Endothelial cell of umbilical vein (primary cell): ENCODE data around the gene D2HGDH. TPM values are rescaled to one million over a fixed set of nuclear protein-coding genes. Genes with fewer than 3 reads are reported as not detected.

Source experiments
- BruUV-seq: library from RNA; stranded (reverse); fragments of 400-500 nt; replicated peaks from 2 replicates; lab custom pipeline; 2021; lab: Mats Ljungman, UMichigan
- CTCF ChIA-PET: fragments of 300-600, 350-600 bp; sonication (Branson Sonifier 250); formaldehyde crosslinking; loops from one replicate; lab custom pipeline; 2021; ENCODE audit warnings: antibody characterized with exemption, inconsistent platforms; lab: Charles Lee
- POLR2A ChIA-PET: fragments of 300-600, 350-600 bp; sonication (Branson Sonifier 250); formaldehyde crosslinking; loops from one replicate; lab custom pipeline; 2021; ENCODE audit warnings: antibody characterized with exemption, inconsistent platforms; lab: Charles Lee
- DNase-seq: peaks from one replicate; pipeline ENCODE4 v3.0.0-alpha.2; 2011; ENCODE audit warnings: low read depth, low spot score
- FAIRE-seq: peaks from 2 replicates; lab custom pipeline; 2011; peaks lifted over from hg19 to GRCh38; lab: Jason Lieb, UNC
- H2AFZ ChIP-seq: 2 replicates; pipeline ENCODE4 v1.6.0; 2012; ENCODE audit warnings: low read depth, low read length, control low read depth, inconsistent platforms
- H3K27ac ChIP-seq: 2 replicates; pipeline ENCODE4 v1.5.1; 2011; ENCODE audit warnings: low read depth, mild to moderate bottlenecking, control low read depth, low read length, moderate library complexity; ENCODE audit not compliant: insufficient read depth
- H3K27me3 ChIP-seq, 2 experiments: 2 replicates each; pipeline versions ENCODE4 v1.6.0 to v1.6.1; 2011; ENCODE audit warnings: low read length in 2 of 2, mixed read lengths in 1 of 2; ENCODE audit not compliant: control insufficient read depth in 2 of 2, insufficient read depth in 2 of 2
- H3K36me3 ChIP-seq, 2 experiments: 2 replicates in 1 of 2; 3 replicates in 1 of 2; pipeline ENCODE4 v1.5.1; 2011; ENCODE audit warnings: low read length in 2 of 2, mild to moderate bottlenecking in 1 of 2, moderate library complexity in 1 of 2; ENCODE audit not compliant: control insufficient read depth in 2 of 2, insufficient read depth in 2 of 2; ENCODE audit errors: extremely low read depth in 1 of 2
- H3K4me1 ChIP-seq: 3 replicates; pipeline ENCODE4 v1.5.1; 2011; ENCODE audit warnings: mild to moderate bottlenecking, low read length; ENCODE audit not compliant: control insufficient read depth, insufficient read depth; ENCODE audit errors: extremely low read depth
- H3K4me2 ChIP-seq: 2 replicates; pipeline ENCODE4 v1.6.1; 2011; ENCODE audit warnings: low read length, control low read depth, mixed read lengths; ENCODE audit not compliant: insufficient read depth
- H3K4me3 ChIP-seq, 3 experiments: fragments of 200-600 bp in 1 of 3; sonication (generic), shearing (Covaris generic) in 1 of 3; replicated peaks in 1 of 3; 2 replicates each; pipeline ENCODE4 v1.5.1; 2011 to 2016; ENCODE audit warnings: control low read depth in 3 of 3, low read length in 3 of 3, mild to moderate bottlenecking in 2 of 3, inconsistent platforms in 1 of 3, low read depth in 1 of 3, moderate library complexity in 1 of 3; ENCODE audit not compliant: insufficient read depth in 1 of 3
- H3K79me2 ChIP-seq: 2 replicates; pipeline ENCODE4 v1.6.0; 2012; ENCODE audit warnings: low read length, inconsistent platforms; ENCODE audit not compliant: control insufficient read depth, insufficient read depth
- H3K9ac ChIP-seq: replicated peaks from 2 replicates; pipeline ENCODE3; 2011; ENCODE audit warnings: low read length, control low read depth; ENCODE audit not compliant: insufficient read depth; ENCODE audit errors: extremely low read depth
- H3K9me1 ChIP-seq: replicated peaks from 3 replicates; pipeline ENCODE4 v1.6.0; 2011; ENCODE audit warnings: mild to moderate bottlenecking, low read length; ENCODE audit not compliant: control insufficient read depth, insufficient read depth; ENCODE audit errors: extremely low read depth
- H3K9me3 ChIP-seq: replicated peaks from 2 replicates; pipeline ENCODE4 v1.5.1; 2012; ENCODE audit warnings: low read length, inconsistent platforms; ENCODE audit not compliant: control insufficient read depth, insufficient read depth
- H4K20me1 ChIP-seq: replicated peaks from 2 replicates; pipeline ENCODE3; 2011; ENCODE audit warnings: mild to moderate bottlenecking, low read length; ENCODE audit not compliant: control insufficient read depth, insufficient read depth; ENCODE audit errors: extremely low read depth
- EZH2 ChIP-seq: IDR thresholded peaks from 2 replicates; pipeline ENCODE4 v1.6.1; 2012; ENCODE audit warnings: borderline replicate concordance, low read depth, mild to moderate bottlenecking, moderate library complexity, low read length, inconsistent platforms; ENCODE audit not compliant: severe bottlenecking
- FOS ChIP-seq: IDR thresholded peaks from 2 replicates; pipeline ENCODE4 v1.6.1; 2011; ENCODE audit warnings: mild to moderate bottlenecking, low read length, moderate library complexity, borderline replicate concordance; ENCODE audit not compliant: insufficient read depth
- GATA2 ChIP-seq: IDR thresholded peaks from 2 replicates; pipeline ENCODE4 v1.7.0; 2011; ENCODE audit warnings: low read depth, mild to moderate bottlenecking, moderate library complexity, mixed read lengths, low read length; ENCODE audit not compliant: insufficient read length, insufficient read depth
- JUN ChIP-seq: IDR thresholded peaks from 2 replicates; pipeline ENCODE4 v1.6.1; 2011; ENCODE audit warnings: borderline replicate concordance, low read depth; ENCODE audit not compliant: insufficient read length, insufficient read depth
- MYC ChIP-seq: IDR thresholded peaks from one replicate; pipeline ENCODE4 v1.6.1; 2011; ENCODE audit warnings: mild to moderate bottlenecking, low read depth, low read length
- POLR2A ChIP-seq: IDR thresholded peaks from 2 replicates; pipeline ENCODE4 v1.6.1; 2012; ENCODE audit warnings: low read depth, mild to moderate bottlenecking, control low read depth, low read length
- POLR2AphosphoS5 ChIP-seq: IDR thresholded peaks from 2 replicates; pipeline ENCODE4 v1.6.1; 2012; ENCODE audit warnings: low read depth, mild to moderate bottlenecking, control low read depth, low read length, moderate library complexity; ENCODE audit not compliant: insufficient read depth
- dilution Hi-C: fragments of 300-500 bp; cut with MboI; formaldehyde crosslinking; loops from one replicate; pipeline ENCODE4 v1.15.0; 2019; ENCODE audit warnings: low sequenced_read_pairs; ENCODE audit not compliant: extremely low pct_ligation_motif_present
- intact Hi-C: fragments of 100-400 bp; cut with micrococcal nuclease; formaldehyde crosslinking; loops from one replicate; pipeline ENCODE4 v1.10.0; 2022
- polyA plus RNA-seq, 4 experiments: library from polyadenylated mRNA; depleted of rRNA in 3 of 4; stranded (reverse) in 3 of 4; unstranded in 1 of 4; fragments of >200 nt; gene quantifications; 2 replicates each; pipeline versions ENCODE4 v1.2.1 to v1.2.3, GENCODE V29; 2011 to 2012; ENCODE audit warnings: missing spikeins in 1 of 4
- total RNA-seq: library from RNA; stranded (reverse); gene quantifications from 2 replicates; pipeline ENCODE4 v1.2.3, GENCODE V29; 2021
- TF ChIP-seq, protein P1 (sequence below): IDR thresholded peaks from 2 replicates; pipeline ENCODE4 v1.6.1; 2011; ENCODE audit not compliant: insufficient read depth, insufficient read length
- TF ChIP-seq, protein P2 (sequence below), 2 donors: IDR thresholded peaks; 1 replicate in 1 of 2; 2 replicates in 1 of 2; pipeline ENCODE4 v1.5.1; 2011; ENCODE audit warnings: low read length in 2 of 2, mild to moderate bottlenecking in 2 of 2, moderate library complexity in 2 of 2, control low read depth in 1 of 2, inconsistent platforms in 1 of 2, low read depth in 1 of 2; ENCODE audit not compliant: insufficient read depth in 1 of 2; ENCODE audit errors: extremely low read depth in 1 of 2

D2HGDH gene
- total and polyA plus RNA-seq, 2 donors (not counting 3 experiments of a cell fraction or from before 2014, with no cell fraction given), result 22.3 TPM

DNA sequence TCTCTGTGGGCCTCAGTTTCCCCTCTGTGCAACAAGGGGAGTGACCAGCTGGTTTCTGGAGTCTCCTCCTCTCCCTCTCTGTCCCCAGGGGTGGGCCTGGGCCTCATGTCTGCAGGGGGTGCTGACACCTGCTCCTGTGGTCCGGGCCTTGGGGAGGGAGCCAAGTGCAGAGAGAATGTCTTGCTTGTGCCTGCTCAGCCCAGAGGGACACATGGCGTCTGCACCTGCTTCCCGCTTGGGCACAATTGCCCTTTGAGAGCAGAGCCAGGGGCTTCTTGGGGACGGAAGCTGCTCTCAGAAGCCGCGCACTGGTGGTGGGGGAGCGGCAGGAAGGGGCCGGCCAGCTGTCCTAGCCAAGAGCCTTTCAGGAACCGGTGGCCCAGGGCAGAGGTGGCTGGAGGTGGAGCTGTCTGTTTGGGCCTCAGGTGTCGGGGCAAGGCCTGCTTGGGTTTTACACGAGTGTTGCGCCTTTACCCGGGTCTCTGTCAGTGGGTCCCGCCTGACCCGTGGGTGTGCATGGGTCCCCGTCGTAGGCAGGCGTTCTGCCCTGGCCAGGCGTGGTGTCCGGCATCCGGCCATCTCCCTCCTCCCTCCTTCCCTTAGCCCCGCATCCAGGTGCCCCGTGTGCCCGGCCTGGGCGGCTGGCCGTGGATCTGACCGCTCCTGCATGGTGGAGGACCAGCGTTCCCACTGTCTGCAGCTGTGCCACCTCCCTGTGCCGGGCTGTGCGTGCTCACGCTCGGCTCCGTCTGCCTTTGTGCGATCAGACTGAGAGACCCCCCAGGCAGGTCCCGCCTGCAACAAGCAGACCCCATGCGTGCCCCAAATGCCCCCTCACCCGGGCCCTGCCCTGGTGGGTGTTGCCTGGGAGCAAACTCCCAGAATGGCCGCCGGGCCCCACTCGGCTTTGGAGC, 78.6 kb downstream of the D2HGDH start:
- Histone ChIP-seq H3K27me3 (no peaks in the 10 kb centered on the region), H3K9ac (no peak overlapping the region), H3K4me1 (peaks cover 3% of the 10 kb centered on the region), H3K4me2 (no peak overlapping the region), H3K4me3 (no peak overlapping the region), H3K36me3 (no peaks in the 10 kb centered on the region), H2AFZ (no peak overlapping the region), H3K27ac (no peak overlapping the region), H3K79me2 (no peaks in the 10 kb centered on the region), H3K9me3 (no peaks in the 10 kb centered on the region), H3K9me1 (no peaks in the 10 kb centered on the region), H4K20me1 (no peaks in the 10 kb centered on the region)
- DNase-seq (no peak), FAIRE-seq (no peak)
- intact Hi-C loops (no loop called here), dilution Hi-C loops (no loop called here)
- CTCF ChIA-PET, result no interaction called here
- POLR2A ChIA-PET, result no interaction called here
- BruUV-seq, result no TSS peak
- TF ChIP-seq, protein P1, sequence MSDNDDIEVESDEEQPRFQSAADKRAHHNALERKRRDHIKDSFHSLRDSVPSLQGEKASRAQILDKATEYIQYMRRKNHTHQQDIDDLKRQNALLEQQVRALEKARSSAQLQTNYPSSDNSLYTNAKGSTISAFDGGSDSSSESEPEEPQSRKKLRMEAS, result no peak
- TF ChIP-seq MYC, result no peak
- no peak for TF ChIP-seq POLR2A

DNA sequence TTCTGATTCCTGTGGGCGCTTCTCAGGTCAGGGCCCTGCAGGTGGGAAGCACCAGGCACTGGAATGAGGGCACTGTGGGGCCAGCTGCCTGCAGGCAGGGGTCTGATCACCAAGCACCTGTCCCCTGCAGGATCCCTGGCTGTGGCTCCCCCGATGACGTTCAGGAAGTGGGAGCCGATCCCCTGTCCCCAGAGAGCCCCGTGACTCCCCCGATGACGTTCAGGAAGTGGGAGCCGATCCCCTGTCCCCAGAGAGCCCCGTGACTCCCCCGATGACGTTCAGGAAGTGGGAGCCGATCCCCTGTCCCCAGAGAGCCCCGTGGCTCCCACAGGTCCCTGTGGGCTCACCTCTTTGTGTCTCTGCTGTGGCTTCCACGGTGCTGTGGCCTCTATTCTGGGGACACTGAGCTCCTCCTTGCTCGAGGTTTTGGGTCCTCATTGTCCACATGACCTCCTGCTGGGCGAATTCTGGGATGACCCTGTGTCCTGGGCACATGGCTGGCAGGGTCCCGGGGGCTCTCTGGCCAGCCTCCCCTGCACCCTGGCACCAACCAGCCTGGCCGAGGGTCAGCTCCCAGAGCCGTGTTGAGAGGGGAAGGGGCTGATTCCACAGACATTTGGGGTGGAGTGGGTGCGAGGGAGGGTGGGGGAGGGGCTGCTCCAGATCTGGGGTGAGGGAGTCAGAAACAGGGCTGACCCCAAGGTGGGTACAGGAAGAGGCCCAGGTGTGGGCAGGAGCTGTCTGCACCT, 79.4 kb downstream of the D2HGDH start:
- Histone ChIP-seq H3K27me3 (no peaks in the 10 kb centered on the region), H3K27ac (no peak overlapping the region), H4K20me1 (no peaks in the 10 kb centered on the region), H3K4me1 (peaks cover 3% of the 10 kb centered on the region), H3K9ac (no peak overlapping the region), H3K9me1 (no peaks in the 10 kb centered on the region), H3K9me3 (no peaks in the 10 kb centered on the region), H3K4me3 (no peak overlapping the region), H3K4me2 (no peak overlapping the region), H3K36me3 (no peaks in the 10 kb centered on the region), H2AFZ (no peak overlapping the region), H3K79me2 (no peaks in the 10 kb centered on the region)
- BruUV-seq, result no TSS peak
- TF ChIP-seq FOS (no peak), JUN (no peak), MYC (no peak), POLR2AphosphoS5 (no peak), POLR2A (no peak), GATA2 (no peak), EZH2 (no peak)
- TF ChIP-seq, protein P1, result no peak
- TF ChIP-seq, protein P2, sequence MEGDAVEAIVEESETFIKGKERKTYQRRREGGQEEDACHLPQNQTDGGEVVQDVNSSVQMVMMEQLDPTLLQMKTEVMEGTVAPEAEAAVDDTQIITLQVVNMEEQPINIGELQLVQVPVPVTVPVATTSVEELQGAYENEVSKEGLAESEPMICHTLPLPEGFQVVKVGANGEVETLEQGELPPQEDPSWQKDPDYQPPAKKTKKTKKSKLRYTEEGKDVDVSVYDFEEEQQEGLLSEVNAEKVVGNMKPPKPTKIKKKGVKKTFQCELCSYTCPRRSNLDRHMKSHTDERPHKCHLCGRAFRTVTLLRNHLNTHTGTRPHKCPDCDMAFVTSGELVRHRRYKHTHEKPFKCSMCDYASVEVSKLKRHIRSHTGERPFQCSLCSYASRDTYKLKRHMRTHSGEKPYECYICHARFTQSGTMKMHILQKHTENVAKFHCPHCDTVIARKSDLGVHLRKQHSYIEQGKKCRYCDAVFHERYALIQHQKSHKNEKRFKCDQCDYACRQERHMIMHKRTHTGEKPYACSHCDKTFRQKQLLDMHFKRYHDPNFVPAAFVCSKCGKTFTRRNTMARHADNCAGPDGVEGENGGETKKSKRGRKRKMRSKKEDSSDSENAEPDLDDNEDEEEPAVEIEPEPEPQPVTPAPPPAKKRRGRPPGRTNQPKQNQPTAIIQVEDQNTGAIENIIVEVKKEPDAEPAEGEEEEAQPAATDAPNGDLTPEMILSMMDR (IDR thresholded peaks at IDR 0.05; ENCODE audit: extremely low read depth in 1 of 2, insufficient read depth in 1 of 2, low read depth in 1 of 2, low read length in 2 of 2), result no peak
- DNase-seq (no peak), FAIRE-seq (no peak)
- intact Hi-C loops (no loop called here), dilution Hi-C loops (no loop called here)
- CTCF ChIA-PET, result no interaction called here
- POLR2A ChIA-PET, result no interaction called here
